RPMI8226 (cell line): ENCODE results near the gene CES2.
A peak's percentile ranks its signal among the peaks of the same experiment; 100 is the strongest.
"Not testable (repeated sequence)": the region's sequence is repeated elsewhere in the genome, so short reads cannot be mapped to it uniquely, and the experiment has no call there.

Experiments
- DNase-seq: peaks from one replicate; pipeline ENCODE4 v3.0.0-alpha.2; 2015

Gene CES2

DNA sequence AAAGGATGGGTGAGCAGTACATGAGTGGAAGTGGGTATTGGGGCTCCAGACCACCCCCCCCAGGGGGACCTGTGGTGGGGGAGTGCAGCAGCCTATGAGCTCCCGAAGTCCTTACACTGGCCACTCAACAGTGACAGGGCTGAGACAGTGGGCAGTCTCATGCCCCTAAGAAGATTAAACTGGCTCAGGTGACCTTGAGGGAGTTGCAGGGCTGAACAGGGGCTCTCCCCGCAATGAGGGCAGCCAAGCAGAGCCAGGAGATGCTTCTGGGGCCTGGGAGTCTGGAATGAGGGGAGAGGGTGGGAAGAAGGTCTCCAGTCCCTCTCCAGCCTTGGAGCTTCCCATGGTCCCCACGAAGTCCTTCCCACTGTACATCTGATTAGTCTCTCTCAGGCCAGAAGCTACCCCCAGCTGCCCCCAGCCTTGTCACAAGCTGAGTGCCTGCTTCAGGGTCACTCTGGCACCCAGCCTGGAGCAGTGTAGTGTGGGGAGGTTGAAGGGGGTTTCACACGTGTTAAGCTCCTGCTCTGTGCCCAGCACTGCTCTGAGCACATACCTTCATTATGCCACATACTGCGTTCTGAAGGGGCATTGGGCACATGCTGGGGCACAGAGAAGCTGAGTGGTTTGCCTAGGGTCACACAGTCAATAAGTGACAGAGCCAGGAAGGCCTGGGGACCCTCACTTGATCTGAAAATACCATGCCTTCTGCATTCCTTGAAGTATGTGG is 15.6 kb upstream of the CES2 start:
- DNase-seq, result no peak

DNA sequence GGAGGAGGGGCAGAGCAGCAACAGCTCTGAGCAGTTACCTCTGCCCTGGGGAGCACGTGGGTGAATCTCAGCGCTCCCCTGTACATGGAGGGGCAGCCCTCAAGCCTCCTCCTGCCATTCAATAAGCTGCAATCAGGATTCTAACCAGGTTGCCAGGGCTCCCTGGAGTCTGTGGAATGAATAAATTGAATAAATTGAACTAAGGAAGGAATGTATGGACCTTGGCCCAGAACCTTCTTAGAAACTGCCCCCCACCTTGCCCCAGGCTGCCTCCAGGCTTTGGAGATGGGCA is 15.1 kb upstream of the CES2 start:
- no peak for DNase-seq

DNA sequence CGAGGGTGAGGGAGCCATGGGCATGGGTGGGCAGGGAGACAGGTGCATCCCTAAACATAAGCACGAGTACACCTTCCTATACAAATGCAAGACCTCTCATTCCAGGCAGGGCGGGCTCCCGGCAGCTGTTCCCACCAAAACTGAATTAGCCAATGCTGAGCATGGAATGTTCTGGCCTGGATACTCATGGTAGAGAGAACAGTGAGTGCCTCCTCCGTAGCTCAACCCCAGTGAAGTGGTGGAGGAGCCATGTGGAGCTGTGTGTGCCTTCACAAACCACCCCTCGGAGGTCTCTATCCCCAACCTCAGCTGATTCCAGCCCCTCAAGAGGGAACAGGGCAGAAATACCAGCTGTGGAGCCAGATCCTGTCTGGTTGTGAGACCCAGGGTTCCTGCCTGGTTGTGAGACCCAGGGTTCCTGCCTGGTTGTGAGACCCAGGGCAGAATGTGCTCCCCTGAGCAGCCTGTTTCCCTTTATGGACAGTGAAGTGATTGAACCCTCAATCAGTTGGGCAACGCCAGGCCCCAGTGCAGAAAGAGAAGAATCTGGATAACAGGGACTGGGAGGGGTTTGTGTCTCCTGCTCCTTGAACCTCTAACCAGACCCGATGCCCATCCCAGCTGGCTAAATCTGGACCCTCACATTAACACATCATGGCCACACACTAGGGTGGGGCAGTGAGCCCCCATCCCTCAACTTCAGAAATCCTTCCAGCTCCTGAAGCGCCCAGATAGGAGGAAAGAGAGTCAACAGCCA is 14.2 kb upstream of the CES2 start:
- no peak for DNase-seq

DNA sequence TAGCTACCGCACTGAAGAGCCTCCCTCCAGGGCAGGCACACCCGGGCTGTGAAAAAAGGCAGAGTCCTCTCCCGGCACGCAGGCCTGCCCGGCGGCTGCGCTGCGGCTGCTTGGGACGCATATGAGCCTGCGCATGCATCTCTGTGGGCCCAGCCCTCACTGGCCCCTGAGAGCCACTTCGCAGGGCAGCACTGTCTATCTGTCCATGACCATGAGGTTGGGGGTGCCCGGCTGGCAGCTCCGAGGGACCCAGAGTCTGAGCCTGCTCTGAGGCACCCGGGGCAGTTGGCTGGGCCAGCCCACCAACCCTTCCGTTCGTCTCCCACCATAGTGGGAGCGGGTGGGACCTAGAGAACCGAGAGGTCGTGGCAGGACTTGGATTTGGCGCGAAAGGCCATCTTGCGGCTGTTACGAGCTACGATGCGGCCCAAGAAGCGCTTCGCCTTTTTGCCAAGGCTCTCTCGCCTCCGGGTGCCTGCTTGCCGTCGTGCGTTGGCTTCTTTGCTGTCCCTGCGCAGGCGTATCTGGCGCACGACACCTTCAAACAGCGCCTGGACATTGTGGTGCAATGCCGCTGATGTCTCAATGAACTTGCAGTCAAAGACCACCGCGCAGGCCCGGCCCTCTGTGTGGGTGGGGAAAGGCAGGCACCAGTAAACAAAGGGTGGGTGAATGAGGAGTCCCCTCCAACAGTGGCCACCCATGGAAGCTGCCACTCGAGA is 13.4 kb upstream of the CES2 start:
- no peak for DNase-seq

DNA sequence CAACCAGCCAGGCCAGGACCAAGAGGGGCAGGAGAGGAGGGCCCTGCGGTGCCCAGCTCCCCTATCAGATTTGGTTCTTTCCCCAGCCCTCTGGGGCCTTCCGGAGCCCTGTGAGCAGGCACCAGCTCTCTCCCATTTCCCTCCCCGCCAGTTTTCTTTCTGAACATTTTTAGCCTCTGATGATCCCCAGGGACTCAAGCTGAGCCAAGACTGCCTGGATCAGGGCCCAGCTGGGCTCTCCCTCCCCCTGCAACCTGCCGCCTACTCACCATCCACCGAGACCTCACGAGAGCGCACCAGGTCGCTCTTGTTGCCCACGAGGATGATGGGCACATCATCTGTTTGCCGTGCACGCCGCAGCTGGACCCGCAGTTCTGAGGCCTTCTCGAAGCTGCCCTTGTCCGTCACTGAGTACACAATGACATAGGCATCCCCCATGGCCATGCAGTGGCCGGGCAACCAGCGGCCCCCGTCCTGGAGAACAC is 12.0 kb upstream of the CES2 start:
- no peak for DNase-seq

DNA sequence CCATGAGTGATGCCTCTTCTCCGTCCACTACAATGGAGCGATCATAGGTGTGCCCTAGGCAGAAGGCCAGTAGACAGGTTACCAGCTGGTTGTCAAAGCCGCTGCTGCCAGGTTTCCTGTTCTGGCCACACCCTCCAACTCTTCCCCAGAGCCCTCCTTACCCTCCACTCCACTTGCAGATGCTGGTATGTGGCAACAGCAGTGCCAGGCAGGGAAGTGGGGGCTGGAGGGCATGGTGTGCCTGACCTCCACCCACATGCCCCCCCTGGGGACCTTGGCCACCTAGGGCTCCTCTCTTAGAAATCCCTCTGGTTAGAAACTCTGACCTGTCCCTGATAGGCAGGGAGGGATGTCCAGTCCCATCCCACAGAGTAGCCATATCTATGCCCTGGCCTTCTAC is 11.4 kb upstream of the CES2 start:
- peak; percentile 65 for DNase-seq

DNA sequence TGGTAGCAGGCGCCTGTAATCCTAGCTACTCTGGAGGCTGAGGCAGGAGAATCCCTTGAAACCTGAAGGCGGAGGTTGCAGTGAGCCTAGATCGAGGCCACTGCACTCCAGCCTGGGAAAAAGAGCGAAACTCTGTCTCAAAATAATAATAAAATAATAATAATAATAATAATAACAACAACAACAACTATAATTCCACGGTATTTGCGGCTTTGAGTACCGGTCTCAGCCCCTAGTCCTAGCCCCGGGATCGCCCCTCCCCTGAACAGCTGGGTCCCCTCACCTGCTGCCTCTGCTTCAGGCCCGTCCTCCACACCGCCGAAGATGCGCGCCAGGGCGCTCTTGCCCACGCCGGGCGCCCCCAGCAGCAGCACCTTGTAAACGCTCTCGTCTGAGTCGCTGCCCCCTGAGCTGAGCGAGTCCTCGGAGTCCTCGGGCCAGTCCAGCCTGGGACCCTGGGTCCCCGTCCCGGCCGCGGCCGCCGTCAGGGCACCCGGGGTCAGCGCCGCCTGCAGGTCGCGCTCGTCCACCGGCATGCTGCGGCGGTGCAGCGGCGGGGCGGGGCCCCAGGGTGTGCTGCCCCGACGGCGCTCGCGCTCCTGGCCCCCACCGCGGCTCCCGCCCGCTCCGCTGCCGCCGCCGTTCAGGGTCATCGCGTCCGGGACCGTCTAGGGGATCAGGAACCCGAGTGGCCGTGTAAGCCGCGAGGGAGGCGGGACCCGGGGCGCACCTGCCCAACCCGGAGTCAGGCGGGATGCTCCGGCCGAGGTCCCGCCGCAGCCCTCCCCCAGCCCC is 10.6 kb upstream of the CES2 start:
- DNase-seq, result peak; percentile 76

DNA sequence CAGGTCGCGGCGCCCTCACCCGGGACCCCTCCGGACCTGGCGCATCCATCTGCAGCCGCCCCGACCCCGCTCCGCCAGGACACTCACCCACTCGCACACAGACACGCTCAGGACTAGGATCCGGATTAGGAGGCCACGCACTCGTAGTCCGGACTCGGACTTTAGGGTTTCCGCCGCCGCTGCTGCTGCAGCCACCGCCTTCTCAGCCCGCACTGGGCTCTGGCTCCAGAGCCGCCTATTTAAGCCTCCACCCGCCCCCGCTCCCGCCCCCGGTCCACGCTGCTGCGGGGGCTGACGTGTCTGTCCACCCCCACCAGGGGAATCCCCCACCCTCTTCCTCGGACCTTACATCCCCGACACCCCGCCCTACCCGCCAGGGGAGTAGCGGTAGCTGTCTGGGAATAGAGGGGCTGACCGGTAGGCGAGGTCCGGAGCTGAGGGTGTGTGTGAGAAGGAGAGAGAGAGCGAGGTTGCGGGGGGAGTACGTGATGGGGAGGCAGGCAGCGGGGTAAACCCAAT is 9.9 kb upstream of the CES2 start, which contains the start of gene RRAD:
RRAD (minus strand) TSS at position 214 of the 519 bp plus-strand sequence. CDS start 356 bp downstream, outside the sequence.
- no peak for DNase-seq

DNA sequence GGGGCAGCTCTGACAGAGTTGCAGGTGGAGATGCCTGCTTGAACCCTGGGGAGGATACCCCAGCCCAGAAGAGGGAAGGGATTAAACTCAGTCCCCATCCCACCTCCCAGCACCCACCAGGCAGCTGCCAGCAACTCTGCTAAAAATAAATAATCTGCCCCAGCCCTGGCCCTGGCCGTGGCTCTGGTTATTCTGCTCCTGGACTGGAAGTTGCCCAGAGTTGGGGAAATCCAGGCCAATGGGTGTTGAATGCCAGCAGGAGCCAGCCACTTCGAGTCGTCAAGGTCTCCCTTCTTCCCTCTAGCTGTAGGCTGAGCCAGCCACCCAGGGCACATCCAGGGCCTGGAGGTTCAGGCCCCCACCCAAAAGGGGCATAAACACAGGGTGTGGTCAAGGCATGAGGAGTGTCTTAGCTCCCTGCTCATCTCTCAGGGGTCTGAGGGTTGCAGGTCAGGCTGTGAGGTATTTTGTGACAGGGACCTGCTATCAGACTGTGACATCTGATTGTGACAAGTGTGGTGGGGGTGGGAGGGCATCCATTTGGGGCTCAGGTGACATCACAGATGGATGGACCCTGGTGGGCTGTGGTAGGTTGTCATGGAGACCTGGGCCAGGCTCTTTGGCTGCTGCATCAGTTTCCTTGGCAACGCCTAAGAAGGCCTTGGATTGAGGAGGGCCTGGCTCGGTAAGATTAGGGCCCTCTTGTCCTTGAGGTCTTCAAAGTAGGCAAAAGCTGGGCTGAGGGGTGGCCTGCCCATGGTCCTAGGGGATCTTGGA is 9.0 kb upstream of the CES2 start:
- no peak for DNase-seq

DNA sequence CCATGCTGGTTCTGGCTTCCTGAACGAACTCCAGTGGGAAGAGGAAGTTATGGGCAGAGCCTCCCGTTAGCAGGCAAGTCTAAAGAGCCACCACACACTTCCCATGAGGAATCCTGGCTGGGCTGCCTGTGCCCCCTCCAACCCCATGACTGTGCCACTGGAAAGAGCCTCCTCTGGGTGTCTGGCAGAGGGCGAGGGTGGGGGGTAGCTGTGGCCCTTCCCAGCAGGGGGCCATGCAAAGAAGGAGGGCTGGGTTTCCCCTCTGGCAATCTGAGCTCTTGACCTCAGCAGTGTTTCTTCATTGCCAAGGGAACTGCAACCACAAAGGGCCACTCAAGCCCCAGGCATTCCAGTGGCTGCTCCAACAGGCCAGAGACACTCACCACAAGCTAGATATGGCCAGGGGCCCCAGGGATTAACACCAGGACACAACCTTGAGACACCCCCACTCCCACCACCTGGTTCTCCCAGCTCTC is 8.3 kb upstream of the CES2 start:
- peak; percentile 37 for DNase-seq

DNA sequence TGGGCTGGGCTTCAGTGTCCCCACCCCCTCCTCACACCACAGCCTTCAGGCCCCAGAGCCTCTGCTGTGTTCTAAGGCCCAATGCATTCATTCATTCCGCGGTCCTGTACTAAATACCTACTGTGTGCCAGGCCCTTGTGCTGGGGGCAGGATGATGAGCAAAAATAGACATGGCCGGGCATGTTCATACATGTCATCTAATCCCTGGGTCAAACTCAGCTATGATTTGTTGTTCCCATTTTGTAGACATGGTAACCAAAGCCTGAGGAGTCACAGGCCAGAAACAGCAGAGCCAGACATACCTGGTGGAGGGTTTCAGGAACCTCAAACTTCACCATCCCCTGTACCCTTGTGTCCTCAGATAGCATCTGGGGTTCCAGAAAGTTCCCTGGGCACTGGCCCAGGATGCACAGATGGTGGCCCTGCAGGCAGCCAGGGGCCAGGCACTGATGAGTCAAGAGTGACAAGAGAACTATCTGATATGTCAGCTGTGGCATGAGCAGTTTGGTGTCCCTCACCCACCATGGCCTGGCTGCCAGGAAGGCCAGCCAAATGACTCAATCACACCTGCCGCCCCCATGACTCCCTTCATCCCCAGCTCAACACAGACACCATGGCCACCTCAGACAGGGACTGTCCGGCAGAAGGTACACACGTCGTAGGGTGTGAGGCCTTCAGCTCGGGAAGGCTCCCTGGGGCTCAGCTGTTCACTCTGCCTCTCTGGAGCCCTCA is 7.2 kb upstream of the CES2 start:
- DNase-seq, result peak; percentile 37

DNA sequence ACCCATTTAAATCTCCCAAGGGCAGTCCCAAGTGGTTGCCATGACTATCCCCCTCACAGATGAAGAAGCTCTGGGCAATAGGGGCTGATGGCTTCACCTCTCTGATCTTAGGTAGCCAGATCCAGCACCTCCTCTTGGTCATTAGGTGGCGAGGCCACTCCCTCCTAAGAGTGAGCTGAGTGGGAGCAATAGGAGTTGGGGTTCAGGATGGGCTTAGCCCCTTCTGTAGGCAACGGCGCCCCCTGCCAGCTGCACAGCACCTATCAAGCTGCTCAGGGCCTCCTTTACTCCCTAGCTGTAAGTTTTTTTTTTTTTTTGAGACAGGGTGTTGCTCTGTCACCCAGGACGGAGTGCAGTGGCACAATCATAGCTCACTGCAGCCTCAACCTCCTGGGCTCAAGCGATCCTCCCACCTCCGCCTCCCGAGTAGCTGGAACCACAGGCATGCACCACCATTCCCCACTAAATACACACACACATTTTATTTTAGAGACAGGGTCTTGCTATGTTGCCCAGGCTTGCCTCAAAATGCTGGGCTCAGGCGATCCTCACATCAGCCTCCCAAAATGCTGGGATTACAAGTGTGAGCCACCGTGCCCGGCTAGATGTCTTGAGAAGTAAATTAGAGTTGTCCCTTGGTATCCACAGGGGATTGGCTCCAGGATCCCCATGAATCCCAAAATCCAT is 6.5 kb upstream of the CES2 start:
- DNase-seq, result peak; percentile 44

DNA sequence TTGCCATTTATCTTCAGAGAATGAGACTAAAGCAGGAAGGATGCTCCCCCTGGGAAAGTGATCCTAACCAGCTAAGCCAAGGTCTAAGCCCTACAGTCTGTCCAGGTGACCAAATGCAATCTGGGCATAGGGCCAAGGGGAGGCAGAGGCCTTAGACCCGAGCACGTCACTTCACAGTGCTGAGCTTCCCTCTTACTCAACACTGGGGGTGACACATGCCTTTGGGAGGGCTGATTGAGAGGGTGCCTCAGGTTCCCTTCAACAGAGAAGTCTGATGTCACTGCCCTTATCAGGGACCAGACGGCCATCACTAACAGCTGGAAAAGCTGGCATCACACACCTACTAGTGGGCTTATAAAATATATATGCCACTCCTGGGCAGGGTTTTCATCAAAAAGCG is 5.1 kb upstream of the CES2 start:
- DNase-seq, result peak; percentile 66

DNA sequence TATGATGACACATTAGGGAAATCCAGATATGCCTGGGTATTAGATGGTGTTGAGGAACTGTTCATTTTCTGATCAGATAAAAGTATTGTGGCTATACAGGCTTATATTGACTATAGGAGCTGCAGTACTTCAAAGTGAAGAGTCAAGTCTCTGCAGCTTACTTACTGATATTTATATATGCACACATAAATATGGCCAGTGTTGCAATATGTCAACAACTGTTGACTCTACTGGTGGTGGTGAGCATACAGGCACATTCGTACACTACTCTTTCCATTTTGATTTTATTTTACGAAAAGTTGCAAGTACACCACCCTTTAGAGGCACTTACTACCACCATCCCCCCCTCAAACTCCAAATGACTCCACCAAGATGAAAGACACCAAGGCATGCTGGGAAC is 3.7 kb upstream of the CES2 start:
- no peak for DNase-seq

DNA sequence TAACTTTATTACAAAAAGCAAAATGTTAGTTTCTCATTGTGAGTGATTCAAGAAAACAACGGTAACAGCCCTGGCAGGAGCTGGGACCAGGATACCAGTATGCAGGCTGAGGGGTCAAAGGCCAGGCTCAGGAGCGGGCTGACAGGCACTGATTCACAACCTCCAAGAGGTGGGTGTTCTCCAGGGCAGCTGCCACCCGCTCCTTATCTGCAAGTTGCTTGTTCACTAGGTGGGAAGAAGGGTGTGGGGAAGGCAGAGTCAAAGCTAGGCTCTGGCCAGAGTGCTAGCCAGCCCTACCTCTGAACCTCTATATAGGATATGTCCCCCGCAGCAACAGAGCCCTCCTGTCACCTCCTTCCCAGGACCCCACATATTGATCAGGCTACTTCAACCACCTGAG is 3.2 kb upstream of the CES2 start:
- DNase-seq, result no peak

DNA sequence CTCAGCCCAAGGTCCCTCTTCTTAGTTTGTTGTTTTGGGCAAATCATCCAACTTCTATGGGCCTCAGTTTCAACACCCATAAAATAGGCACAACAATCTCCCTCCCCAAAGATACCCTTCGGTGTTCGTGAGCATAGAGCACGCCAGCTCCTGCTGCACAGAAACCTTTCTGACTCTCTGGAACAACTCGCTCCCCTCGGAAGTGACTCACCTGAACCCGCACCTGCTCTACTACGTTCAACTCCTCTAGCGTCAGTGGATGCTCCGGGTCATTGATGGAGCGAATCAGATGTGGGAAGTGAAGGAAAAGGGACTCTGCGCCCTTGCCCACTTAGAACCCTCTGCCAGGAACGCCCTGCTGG is 1.6 kb upstream of the CES2 start:
- peak; percentile 48 for DNase-seq

DNA sequence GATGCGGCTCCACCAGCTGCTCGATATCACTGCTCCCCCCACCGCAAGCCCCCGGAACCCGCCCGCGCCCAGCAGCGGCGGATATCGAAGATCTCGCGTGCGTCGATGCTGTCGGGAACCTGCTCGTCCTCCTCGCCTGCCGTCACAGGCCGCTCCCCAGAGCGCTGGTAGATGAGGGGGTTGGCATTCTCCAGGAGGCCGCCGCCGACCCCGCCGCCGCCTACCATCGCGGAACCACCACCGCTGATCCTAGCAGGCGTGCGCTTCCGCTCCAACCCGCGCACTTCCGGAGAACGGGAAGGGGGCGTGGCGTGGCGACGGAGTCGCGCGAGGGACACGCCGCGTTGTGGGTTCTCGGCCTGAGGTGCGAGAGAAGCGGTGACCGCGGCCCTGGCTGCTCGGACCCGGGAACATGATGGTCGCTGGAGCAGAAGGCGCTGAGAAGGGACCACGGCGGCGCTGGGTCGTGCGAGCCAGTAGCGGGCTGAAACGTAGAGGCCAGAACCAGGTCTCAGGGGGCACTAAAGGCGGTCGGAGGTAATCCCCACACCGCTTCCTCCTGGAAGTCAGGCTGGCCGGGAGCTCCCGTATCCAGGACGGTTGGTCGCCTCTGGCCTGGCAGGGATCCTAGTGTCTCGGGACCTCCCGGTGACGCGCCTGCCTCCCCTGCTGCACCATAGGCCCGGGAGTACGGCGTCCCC is 1.0 kb upstream of the CES2 start, which contains the start of gene CIAO2B:
CIAO2B (minus strand) TSS at position 265 of the 701 bp plus-strand sequence; CDS start at position 227, 38 bp downstream.
- peak; percentile 95 for DNase-seq

DNA sequence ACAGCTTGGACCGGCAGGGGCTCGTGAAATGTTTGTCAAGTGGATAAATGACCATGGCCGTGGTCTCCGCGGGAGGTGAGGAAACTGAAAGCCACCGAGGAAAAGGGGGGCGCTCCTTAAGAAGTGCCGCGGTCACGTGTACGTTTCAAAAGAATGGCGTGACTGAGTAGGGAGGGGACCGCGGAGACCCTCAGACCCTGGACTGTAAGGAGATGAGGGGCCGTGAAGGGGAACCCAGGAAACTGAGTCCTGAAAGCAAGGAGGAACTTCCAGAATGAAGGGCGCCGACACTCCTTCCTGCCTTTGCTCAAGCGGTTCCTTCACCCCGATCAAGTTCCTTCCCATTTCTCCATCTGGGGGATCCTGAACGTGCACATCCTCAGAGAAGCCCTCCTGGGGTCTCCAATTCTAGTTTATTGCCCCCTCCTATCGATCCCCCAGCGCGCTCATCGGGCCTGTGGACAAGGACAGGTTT is 440 bp upstream of the CES2 start:
- not testable (repeated sequence) for DNase-seq

DNA sequence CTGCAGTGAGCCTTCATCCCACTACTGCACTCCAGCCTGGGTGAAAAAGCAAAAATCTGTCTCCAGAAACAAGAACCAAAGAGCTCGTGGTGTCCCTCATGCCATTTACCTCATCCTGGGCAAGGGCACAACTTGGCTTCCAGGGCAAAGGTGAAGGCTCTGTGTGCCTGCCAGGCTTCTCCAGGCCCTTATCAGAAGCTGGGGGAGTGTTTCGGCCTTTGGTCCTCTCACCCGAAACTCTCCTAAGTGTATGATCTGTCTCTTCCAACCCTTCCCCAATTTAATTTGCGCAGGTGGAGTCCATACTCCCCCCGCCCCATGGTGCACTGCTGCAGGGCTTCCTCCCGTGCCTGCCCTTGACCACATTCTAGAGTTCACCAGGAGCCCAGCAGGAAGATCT is 1.1 kb downstream of the CES2 start:
- no peak for DNase-seq
